SK-N-SH (cell line): ENCODE measurements around the gene FSD2.

Experiments
- FOXJ3 ChIP-seq: sonication (generic); formaldehyde crosslinking; IDR thresholded peaks from 2 replicates; pipeline ENCODE4 v1.5.1; 2020; ENCODE audit warnings: mild to moderate bottlenecking, missing genetic modification reagents
- IRF3 ChIP-seq: fragments of 150-350 bp; IDR thresholded peaks from 2 replicates; pipeline ENCODE4 v1.6.1; 2016; ENCODE audit warnings: mild to moderate bottlenecking, low read depth, low read length
- JUND ChIP-seq: IDR thresholded peaks from 2 replicates; pipeline ENCODE4 v1.4.0; 2012
- POLR2AphosphoS5 ChIP-seq: IDR thresholded peaks from 2 replicates; pipeline ENCODE4 v1.6.1; 2012; ENCODE audit warnings: low read depth, low read length
- RAD21 ChIP-seq: IDR thresholded peaks from 2 replicates; pipeline ENCODE4 v1.6.1; 2012; ENCODE audit warnings: mild to moderate bottlenecking, low read length
- RFX5 ChIP-seq: IDR thresholded peaks from 2 replicates; pipeline ENCODE4 v1.6.1; 2012; ENCODE audit warnings: mild to moderate bottlenecking, improper control_type of control experiment, low read length
- TF ChIP-seq, protein P1 (sequence below): fragments of 200-600 bp; sonication (generic); IDR thresholded peaks from 2 replicates; pipeline ENCODE4 v1.6.1; 2017; ENCODE audit warnings: antibody characterized with exemption, mild to moderate bottlenecking, moderate library complexity
- TF ChIP-seq, protein P2 (sequence below): IDR thresholded peaks from 2 replicates; pipeline ENCODE4 v1.6.1; 2012; ENCODE audit warnings: mild to moderate bottlenecking, low read depth, low read length, moderate library complexity

DNA sequence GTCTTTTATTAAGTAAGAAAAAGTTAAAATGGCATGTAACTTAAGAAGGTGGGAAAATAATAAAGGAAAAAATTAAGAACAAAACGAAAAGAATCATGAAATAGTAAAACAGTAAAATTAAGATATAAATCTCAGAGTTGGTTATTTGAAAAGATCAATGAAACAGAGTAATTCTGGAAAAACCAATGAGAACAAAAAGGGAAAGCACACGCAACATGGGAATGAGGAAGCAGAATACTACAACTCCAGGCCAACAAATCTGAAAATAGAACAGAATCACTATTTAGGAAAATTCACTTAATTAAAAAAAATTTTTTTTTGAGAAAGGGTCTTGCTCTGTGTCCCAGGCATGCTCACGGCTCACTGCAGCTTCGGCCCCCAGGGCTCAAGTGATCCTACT is 34.3 kb upstream of the FSD2 start:
- TF ChIP-seq FOXJ3 (CRISPR knock-in tag) (no peak), JUND (no peak), POLR2AphosphoS5 (no peak), RFX5 (no peak), RAD21 (no peak), IRF3 (no peak)
- TF ChIP-seq, protein P1, sequence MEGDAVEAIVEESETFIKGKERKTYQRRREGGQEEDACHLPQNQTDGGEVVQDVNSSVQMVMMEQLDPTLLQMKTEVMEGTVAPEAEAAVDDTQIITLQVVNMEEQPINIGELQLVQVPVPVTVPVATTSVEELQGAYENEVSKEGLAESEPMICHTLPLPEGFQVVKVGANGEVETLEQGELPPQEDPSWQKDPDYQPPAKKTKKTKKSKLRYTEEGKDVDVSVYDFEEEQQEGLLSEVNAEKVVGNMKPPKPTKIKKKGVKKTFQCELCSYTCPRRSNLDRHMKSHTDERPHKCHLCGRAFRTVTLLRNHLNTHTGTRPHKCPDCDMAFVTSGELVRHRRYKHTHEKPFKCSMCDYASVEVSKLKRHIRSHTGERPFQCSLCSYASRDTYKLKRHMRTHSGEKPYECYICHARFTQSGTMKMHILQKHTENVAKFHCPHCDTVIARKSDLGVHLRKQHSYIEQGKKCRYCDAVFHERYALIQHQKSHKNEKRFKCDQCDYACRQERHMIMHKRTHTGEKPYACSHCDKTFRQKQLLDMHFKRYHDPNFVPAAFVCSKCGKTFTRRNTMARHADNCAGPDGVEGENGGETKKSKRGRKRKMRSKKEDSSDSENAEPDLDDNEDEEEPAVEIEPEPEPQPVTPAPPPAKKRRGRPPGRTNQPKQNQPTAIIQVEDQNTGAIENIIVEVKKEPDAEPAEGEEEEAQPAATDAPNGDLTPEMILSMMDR: no peak
- TF ChIP-seq, protein P2, sequence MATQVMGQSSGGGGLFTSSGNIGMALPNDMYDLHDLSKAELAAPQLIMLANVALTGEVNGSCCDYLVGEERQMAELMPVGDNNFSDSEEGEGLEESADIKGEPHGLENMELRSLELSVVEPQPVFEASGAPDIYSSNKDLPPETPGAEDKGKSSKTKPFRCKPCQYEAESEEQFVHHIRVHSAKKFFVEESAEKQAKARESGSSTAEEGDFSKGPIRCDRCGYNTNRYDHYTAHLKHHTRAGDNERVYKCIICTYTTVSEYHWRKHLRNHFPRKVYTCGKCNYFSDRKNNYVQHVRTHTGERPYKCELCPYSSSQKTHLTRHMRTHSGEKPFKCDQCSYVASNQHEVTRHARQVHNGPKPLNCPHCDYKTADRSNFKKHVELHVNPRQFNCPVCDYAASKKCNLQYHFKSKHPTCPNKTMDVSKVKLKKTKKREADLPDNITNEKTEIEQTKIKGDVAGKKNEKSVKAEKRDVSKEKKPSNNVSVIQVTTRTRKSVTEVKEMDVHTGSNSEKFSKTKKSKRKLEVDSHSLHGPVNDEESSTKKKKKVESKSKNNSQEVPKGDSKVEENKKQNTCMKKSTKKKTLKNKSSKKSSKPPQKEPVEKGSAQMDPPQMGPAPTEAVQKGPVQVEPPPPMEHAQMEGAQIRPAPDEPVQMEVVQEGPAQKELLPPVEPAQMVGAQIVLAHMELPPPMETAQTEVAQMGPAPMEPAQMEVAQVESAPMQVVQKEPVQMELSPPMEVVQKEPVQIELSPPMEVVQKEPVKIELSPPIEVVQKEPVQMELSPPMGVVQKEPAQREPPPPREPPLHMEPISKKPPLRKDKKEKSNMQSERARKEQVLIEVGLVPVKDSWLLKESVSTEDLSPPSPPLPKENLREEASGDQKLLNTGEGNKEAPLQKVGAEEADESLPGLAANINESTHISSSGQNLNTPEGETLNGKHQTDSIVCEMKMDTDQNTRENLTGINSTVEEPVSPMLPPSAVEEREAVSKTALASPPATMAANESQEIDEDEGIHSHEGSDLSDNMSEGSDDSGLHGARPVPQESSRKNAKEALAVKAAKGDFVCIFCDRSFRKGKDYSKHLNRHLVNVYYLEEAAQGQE: no peak
